ENCODE results near the gene AMPD2.

GRCh38 chr1:109617291-109617801 lies 2.3 kb upstream of the AMPD2 start:
- TF ChIP-seq CTCF (optimal IDR thresholded peaks at IDR 0.05 in 1 of 3, IDR thresholded peaks at IDR 0.05 in 1 of 3, conservative IDR thresholded peaks at IDR 0.05 in 1 of 3; ENCODE audit: extremely low read depth in 1 of 3, insufficient read depth in 2 of 3, low read length in 3 of 3): peak in 1 of 3 experiments; percentile 49
- no peak for TF ChIP-seq EZH2 (IDR thresholded peaks at IDR 0.05; ENCODE audit: low read length)
